Lower leg skin (tissue), 4 donors: ENCODE measurements around the gene PCNX1. TPM values are rescaled to one million over a fixed set of nuclear protein-coding genes. Genes with fewer than 3 reads are reported as not detected.

Experiments used
- DNase-seq, 2 donors: peaks; one replicate each; pipeline ENCODE4 v3.0.0-alpha.2; 2019; ENCODE audit warnings: low spot score in 2 of 2
- H3K4me3 ChIP-seq: fragments of 200-600 bp; sonication (generic); 2 replicates; pipeline ENCODE4 v1.5.1; 2017; ENCODE audit warnings: mild to moderate bottlenecking, low read depth; ENCODE audit not compliant: poor library complexity, severe bottlenecking
- POLR2A ChIP-seq, 2 donors: fragments of 450-650 bp; IDR thresholded peaks; one replicate each; pipeline ENCODE4 v1.6.1; 2016 to 2017; ENCODE audit warnings: antibody characterized with exemption in 2 of 2, mild to moderate bottlenecking in 1 of 2, moderate library complexity in 1 of 2
- WGBS, 2 donors: methylation state at CpG; one replicate each; pipeline ENCODE4 v1.1.5; 2018; 5-methylcytosine and 5-hydroxymethylcytosine counted together
- intact Hi-C: fragments of 100-400 bp; cut with DNase I; formaldehyde crosslinking; loops from one replicate; pipeline ENCODE4 v1.15.0; 2023; ENCODE audit warnings: low total_unique reads
- total RNA-seq, 4 donors: library from RNA; depleted of rRNA; stranded (reverse); fragments of >200 nt; gene quantifications; one replicate each; pipeline ENCODE4 v1.1.0, GENCODE V29; 2016
- TF ChIP-seq, protein P1 (sequence below), 3 donors: fragments of 450-650 bp; IDR thresholded peaks; one replicate each; pipeline ENCODE4 v1.5.1; 2016; ENCODE audit warnings: antibody characterized with exemption in 3 of 3, mild to moderate bottlenecking in 3 of 3, moderate library complexity in 2 of 3

The PCNX1 gene
- total RNA-seq, 4 donors from 2014 or later = 14.7 to 29.4 (median 25.6) TPM

DNA sequence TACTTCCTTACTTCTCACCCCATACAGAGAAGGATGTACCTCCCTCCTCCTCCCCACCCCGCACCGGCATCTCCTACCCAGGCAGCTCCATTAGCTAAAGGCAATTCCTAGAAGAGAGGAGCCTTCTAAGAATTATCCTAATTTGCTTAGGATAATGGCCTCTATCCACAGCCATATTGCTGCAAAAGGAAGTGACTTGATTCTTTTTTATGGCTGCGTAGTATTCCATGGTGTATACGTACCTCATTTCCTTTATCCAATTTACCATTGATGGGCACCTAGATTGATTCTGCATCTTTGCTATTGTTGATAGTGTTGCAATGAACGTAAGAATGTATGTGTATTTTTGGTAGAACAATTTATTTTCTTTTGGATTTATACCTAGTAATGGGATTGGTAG, 189.7 kb downstream of the PCNX1 start:
- H3K4me3 ChIP-seq = no peak overlapping the region
- intact Hi-C loops = no loop called here
- 83 to 91% methylated on average over 5 of the region's 5 CpGs for WGBS, 2 donors
- no peak for TF ChIP-seq POLR2A (IDR thresholded peaks at IDR 0.05)
- TF ChIP-seq, protein P1, sequence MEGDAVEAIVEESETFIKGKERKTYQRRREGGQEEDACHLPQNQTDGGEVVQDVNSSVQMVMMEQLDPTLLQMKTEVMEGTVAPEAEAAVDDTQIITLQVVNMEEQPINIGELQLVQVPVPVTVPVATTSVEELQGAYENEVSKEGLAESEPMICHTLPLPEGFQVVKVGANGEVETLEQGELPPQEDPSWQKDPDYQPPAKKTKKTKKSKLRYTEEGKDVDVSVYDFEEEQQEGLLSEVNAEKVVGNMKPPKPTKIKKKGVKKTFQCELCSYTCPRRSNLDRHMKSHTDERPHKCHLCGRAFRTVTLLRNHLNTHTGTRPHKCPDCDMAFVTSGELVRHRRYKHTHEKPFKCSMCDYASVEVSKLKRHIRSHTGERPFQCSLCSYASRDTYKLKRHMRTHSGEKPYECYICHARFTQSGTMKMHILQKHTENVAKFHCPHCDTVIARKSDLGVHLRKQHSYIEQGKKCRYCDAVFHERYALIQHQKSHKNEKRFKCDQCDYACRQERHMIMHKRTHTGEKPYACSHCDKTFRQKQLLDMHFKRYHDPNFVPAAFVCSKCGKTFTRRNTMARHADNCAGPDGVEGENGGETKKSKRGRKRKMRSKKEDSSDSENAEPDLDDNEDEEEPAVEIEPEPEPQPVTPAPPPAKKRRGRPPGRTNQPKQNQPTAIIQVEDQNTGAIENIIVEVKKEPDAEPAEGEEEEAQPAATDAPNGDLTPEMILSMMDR (IDR thresholded peaks at IDR 0.05) = no peak
- DNase-seq = no peak

DNA sequence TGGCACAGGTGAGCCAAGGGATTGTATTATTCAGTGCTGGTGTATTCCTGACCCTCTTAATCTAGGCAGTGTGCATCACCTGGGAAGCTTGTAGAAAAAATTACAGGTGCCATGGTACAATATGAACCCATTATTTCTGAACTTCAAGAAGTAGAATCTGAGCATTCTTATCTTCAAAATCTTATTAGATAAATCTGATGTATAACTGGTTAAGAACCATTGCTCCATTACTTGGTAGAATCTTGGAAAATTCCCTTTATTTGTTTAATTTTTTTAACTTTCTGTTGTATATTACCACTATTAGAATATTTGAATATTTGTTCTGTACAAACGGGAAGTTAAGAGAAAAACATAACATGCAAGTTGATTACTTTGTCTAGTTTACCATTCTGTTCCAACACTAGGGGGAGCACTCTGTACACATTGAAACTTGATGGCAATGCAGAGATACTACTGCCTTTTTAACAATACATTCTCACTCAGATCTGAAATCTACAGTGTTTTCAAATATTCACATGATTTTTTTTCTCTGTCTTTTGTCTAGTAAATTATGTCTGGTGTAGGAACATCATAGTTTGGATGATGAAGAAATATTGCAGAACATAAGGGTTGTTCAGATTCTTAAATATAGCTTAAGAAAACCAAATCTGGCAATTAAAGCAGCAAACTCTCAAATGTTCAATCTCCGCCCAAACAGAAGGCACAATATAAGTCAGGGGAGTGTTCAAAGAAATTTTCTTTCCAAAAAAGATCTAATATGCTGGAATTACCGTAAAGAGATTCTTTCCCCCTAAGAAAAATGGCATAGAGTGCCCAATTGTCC, 196.6 kb downstream of the PCNX1 start:
- DNase-seq = no peak
- no peak overlapping the region for H3K4me3 ChIP-seq
- TF ChIP-seq, protein P1 (IDR thresholded peaks at IDR 0.05) = no peak
- TF ChIP-seq POLR2A (IDR thresholded peaks at IDR 0.05) = no peak
- intact Hi-C loops = no loop called here
- WGBS, 2 donors = 68 to 69% methylated on average over 3 of the region's 3 CpGs

DNA sequence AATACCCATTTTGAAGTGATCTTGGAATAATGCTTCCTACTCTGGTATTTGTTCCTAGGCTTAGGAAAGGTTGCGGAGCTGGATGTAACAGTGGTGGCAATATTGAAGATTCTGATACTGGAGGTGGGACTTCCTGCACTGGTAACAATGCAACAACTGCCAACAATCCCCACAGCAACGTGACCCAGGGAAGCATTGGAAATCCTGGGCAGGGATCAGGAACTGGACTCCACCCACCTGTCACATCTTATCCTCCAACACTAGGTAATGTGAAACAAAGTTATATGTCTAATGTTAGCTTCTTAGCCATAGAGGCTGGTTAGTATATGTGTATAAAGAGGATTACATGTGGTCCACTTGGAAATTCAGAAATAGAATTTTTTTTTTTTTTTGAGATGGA, 197.9 kb downstream of the PCNX1 start:
- H3K4me3 ChIP-seq = no peak overlapping the region
- no peak for TF ChIP-seq POLR2A (IDR thresholded peaks at IDR 0.05)
- TF ChIP-seq, protein P1 (IDR thresholded peaks at IDR 0.05) = no peak
- intact Hi-C loops = no loop called here
- WGBS, 2 donors = 63 to 65% methylated on average over 2 of the region's 2 CpGs
- no peak for DNase-seq

DNA sequence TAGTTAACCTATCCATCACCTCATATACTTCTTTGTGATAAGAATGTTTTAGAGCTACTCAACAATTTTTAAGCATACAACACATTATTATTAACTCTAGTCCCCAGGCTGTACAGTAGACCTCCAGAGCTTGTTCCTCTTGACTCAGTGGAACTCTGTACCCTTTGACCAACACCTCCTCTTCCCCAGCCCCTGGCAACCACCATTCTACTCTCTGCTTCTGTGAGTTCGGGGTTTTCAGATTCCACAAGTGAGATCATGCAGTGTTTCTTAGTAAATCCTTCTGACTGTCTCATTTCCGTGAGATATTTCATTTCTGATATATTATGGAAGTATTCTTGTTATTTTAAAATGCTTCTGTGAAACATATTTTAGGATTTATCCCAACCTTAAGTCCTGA, 200.7 kb downstream of the PCNX1 start:
- H3K4me3 ChIP-seq = no peak overlapping the region
- intact Hi-C loops = no loop called here
- DNase-seq = no peak
- no peak for TF ChIP-seq POLR2A (IDR thresholded peaks at IDR 0.05)
- TF ChIP-seq, protein P1 (IDR thresholded peaks at IDR 0.05) = no peak
- 93 to 94% methylated on average over 2 of the region's 2 CpGs for WGBS, 2 donors

DNA sequence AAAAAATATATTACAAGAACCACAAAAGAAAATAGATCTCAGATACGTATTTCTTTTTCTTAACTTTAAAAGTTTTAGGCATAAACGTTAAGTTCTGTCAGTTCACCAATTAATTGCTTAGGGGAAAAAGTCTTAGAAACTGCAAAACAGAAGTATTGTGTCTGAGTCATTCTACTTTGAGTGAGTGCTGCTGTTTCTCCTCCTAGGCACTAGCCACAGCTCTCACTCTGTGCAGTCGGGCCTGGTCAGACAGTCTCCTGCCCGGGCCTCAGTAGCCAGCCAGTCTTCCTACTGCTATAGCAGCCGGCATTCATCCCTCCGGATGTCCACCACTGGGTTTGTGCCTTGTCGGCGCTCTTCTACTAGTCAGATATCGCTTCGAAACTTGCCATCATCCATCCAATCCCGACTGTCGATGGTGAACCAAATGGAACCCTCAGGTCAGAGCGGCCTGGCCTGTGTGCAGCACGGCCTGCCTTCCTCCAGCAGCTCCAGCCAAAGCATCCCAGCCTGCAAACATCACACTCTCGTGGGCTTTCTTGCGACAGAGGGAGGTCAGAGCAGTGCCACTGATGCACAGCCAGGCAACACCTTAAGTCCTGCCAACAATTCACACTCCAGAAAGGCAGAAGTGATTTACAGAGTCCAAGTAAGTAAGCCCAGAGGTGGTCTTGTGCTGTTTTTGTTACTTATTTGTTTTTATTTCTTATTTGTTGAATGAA, 201.3 kb downstream of the PCNX1 start:
- WGBS, 2 donors = 90 to 92% methylated on average over 16 of the region's 16 CpGs
- H3K4me3 ChIP-seq = no peak overlapping the region
- DNase-seq = no peak
- intact Hi-C loops = no loop called here
- TF ChIP-seq POLR2A (IDR thresholded peaks at IDR 0.05) = no peak
- TF ChIP-seq, protein P1 (IDR thresholded peaks at IDR 0.05) = no peak
